CD8-positive, alpha-beta memory T cell (primary cell): ENCODE results near the gene MAMDC2. TPM values are rescaled to one million over a fixed set of nuclear protein-coding genes. Genes with fewer than 3 reads are reported as not detected.

ENCODE experiments used
- CTCF ChIA-PET: fragments of 350-600 bp; sonication (Branson Sonifier 250); formaldehyde crosslinking; loops from one replicate; lab custom pipeline; 2021; ENCODE audit warnings: antibody characterized with exemption; lab: Charles Lee
- POLR2A ChIA-PET: fragments of 350-600 bp; sonication (Branson Sonifier 250); formaldehyde crosslinking; loops from one replicate; lab custom pipeline; 2021; ENCODE audit warnings: antibody characterized with exemption; lab: Charles Lee
- DNase-seq, 5 donors: peaks; one replicate each; pipeline versions ENCODE4 v3.0.0 to v3.0.0-alpha.2; 2020 to 2022; ENCODE audit warnings: mixed read lengths in 1 of 5
- H3K27ac ChIP-seq: one replicate; pipeline ENCODE4 v1.7.0; 2013; ENCODE audit warnings: low read depth, mild to moderate bottlenecking, low read length, moderate library complexity
- H3K27me3 ChIP-seq: 2 replicates; pipeline ENCODE4 v1.7.0; 2013; ENCODE audit warnings: low read length, mild to moderate bottlenecking; ENCODE audit not compliant: insufficient read depth, poor library complexity, severe bottlenecking
- H3K36me3 ChIP-seq: 2 replicates; pipeline ENCODE4 v1.7.0; 2013; ENCODE audit warnings: mild to moderate bottlenecking, low read length, moderate library complexity; ENCODE audit not compliant: insufficient read depth
- H3K4me1 ChIP-seq: 2 replicates; pipeline ENCODE4 v1.7.0; 2013; ENCODE audit warnings: mild to moderate bottlenecking, low read length, moderate library complexity; ENCODE audit not compliant: insufficient read depth
- H3K4me3 ChIP-seq: 2 replicates; pipeline ENCODE4 v1.7.0; 2013; ENCODE audit warnings: mild to moderate bottlenecking, low read length
- H3K9me3 ChIP-seq: 2 replicates; pipeline ENCODE4 v1.7.0; 2013; ENCODE audit warnings: mild to moderate bottlenecking, low read length
- H3K27ac Mint-ChIP-seq, 8 donors: one replicate each; pipeline ENCODE4 v1.8.0; 2020 to 2021; ENCODE audit warnings: mixed read lengths in 8 of 8, mild to moderate bottlenecking in 6 of 8, inconsistent platforms in 3 of 8, moderate library complexity in 3 of 8
- H3K27me3 Mint-ChIP-seq, 2 donors: one replicate each; pipeline ENCODE4 v1.8.0; 2020 to 2021; ENCODE audit warnings: mixed read lengths in 2 of 2, mild to moderate bottlenecking in 1 of 2, moderate library complexity in 1 of 2
- H3K36me3 Mint-ChIP-seq, 3 donors: one replicate each; pipeline ENCODE4 v1.8.0; 2020 to 2021; ENCODE audit warnings: mixed read lengths in 3 of 3, inconsistent platforms in 1 of 3, mild to moderate bottlenecking in 1 of 3
- H3K4me1 Mint-ChIP-seq, 3 donors: one replicate each; pipeline ENCODE4 v1.8.0; 2020 to 2021; ENCODE audit warnings: mixed read lengths in 3 of 3, inconsistent platforms in 1 of 3, mild to moderate bottlenecking in 1 of 3
- H3K4me3 Mint-ChIP-seq, 7 donors: one replicate each; pipeline ENCODE4 v1.8.0; 2020 to 2021; ENCODE audit warnings: mixed read lengths in 7 of 7, mild to moderate bottlenecking in 6 of 7, moderate library complexity in 4 of 7, inconsistent platforms in 2 of 7
- H3K9me3 Mint-ChIP-seq, 5 donors: one replicate each; pipeline ENCODE4 v1.8.0; 2020 to 2022; ENCODE audit warnings: mixed read lengths in 5 of 5, mild to moderate bottlenecking in 3 of 5, moderate library complexity in 2 of 5, inconsistent platforms in 1 of 5
- polyA plus RNA-seq: library from polyadenylated mRNA; unstranded; fragments of 300-500 nt; fragmentation: Illumina TruSeq; gene quantifications from one replicate; pipeline ENCODE4 v1.2.3, GENCODE V29; 2021
- total RNA-seq, 2 experiments: library from RNA; stranded (reverse); gene quantifications; one replicate each; pipeline ENCODE4 v1.2.3, GENCODE V29; 2021

MAMDC2 gene
- total and polyA plus RNA-seq, 3 experiments from 2014 or later, result 0.10 TPM; not detected in 2

GRCh38 chr9:70105147-70105546 lies 61.5 kb downstream of the MAMDC2 start:
- H3K27me3 Mint-ChIP-seq, result peaks cover 8 to 13% of the 10 kb centered on the region in 2 donors
- peaks cover under 1 to 2% (median under 1%) of the 10 kb centered on the region in 3 donors for H3K4me1 Mint-ChIP-seq

GRCh38 chr9:70106571-70106970 lies 62.9 kb downstream of the MAMDC2 start:
- H3K9me3 ChIP-seq, result no peaks in the 10 kb centered on the region
- no peaks in the 10 kb centered on the region for H3K36me3 ChIP-seq
- Mint-ChIP-seq H3K27me3 (peaks cover 12 to 25% of the 10 kb centered on the region in 2 donors), H3K9me3 (peaks cover 0 to 4% (median 0%) of the 10 kb centered on the region in 5 donors), H3K27ac (no peak overlapping the region), H3K36me3 (no peaks in the 10 kb centered on the region), H3K4me3 (no peak overlapping the region), H3K4me1 (peaks cover 6 to 9% (median 9%) of the 10 kb centered on the region in 3 donors)
- DNase-seq, result no peak
- H3K27ac ChIP-seq, result no peak overlapping the region
- ChIA-PET CTCF (no interaction called here), POLR2A (no interaction called here)
- no peaks in the 10 kb centered on the region for H3K4me1 ChIP-seq
- H3K27me3 ChIP-seq, result peaks cover 4% of the 10 kb centered on the region
- H3K4me3 ChIP-seq, result no peak overlapping the region

More at GRCh38 chr9:70105147-70105546, 61.5 kb downstream of the MAMDC2 start:
- DNase-seq, result no peak
- Histone ChIP-seq H3K27ac (no peak overlapping the region), H3K36me3 (no peaks in the 10 kb centered on the region), H3K9me3 (no peaks in the 10 kb centered on the region), H3K4me3 (no peak overlapping the region), H3K4me1 (no peaks in the 10 kb centered on the region), H3K27me3 (peaks cover 4% of the 10 kb centered on the region)
- Mint-ChIP-seq H3K36me3 (no peaks in the 10 kb centered on the region), H3K27ac (peak overlapping the region in 1 of 8 donors; percentile 10), H3K4me3 (no peak overlapping the region), H3K9me3 (peaks cover 0 to 4% (median 0%) of the 10 kb centered on the region in 5 donors)
- ChIA-PET CTCF (no interaction called here), POLR2A (no interaction called here)

- no peaks in the 10 kb centered on the region for H3K4me1 ChIP-seq
- Mint-ChIP-seq H3K36me3 (no peaks in the 10 kb centered on the region), H3K4me3 (no peak overlapping the region), H3K9me3 (peaks cover 0 to 4% (median 0%) of the 10 kb centered on the region in 5 donors), H3K4me1 (peaks cover 6 to 9% (median 9%) of the 10 kb centered on the region in 3 donors), H3K27ac (no peak overlapping the region), H3K27me3 (peaks cover 12 to 32% of the 10 kb centered on the region in 2 donors)
- no peak overlapping the region for H3K27ac ChIP-seq
- no peaks in the 10 kb centered on the region for H3K36me3 ChIP-seq
- peaks cover 4% of the 10 kb centered on the region for H3K27me3 ChIP-seq
- CTCF ChIA-PET, result interaction anchor here (1.0 kb wide), 1 partner anchor 18 kb away, joined by 3 read pairs; no protein-coding TSS in a partner anchor
- no peaks in the 10 kb centered on the region for H3K9me3 ChIP-seq
- DNase-seq, result no peak
- POLR2A ChIA-PET, result no interaction called here
- H3K4me3 ChIP-seq, result no peak overlapping the region
Measured at GRCh38 chr9:70107558-70107957, 63.9 kb downstream of the MAMDC2 start.

- Histone ChIP-seq H3K36me3 (no peaks in the 10 kb centered on the region), H3K4me3 (no peak overlapping the region), H3K27ac (no peak overlapping the region), H3K4me1 (no peaks in the 10 kb centered on the region), H3K27me3 (no peaks in the 10 kb centered on the region), H3K9me3 (no peaks in the 10 kb centered on the region)
- no peak for DNase-seq
- Mint-ChIP-seq H3K9me3 (peaks cover 0 to 2% (median 0%) of the 10 kb centered on the region in 5 donors), H3K27ac (no peak overlapping the region), H3K27me3 (peaks cover 10 to 28% of the 10 kb centered on the region in 2 donors), H3K4me3 (no peak overlapping the region), H3K36me3 (no peaks in the 10 kb centered on the region), H3K4me1 (peaks cover 6 to 9% (median 9%) of the 10 kb centered on the region in 3 donors)
- ChIA-PET POLR2A (no interaction called here), CTCF (interaction anchor here (1.0 to 1.7 kb wide), 2 partner anchors 17 to 22 kb away, joined by 3 read pairs; no protein-coding TSS in a partner anchor)
Measured at GRCh38 chr9:70108181-70108580, 64.5 kb downstream of the MAMDC2 start.

GRCh38 chr9:70110194-70111041 lies 66.8 kb downstream of the MAMDC2 start:
- CTCF ChIA-PET, result interaction anchor here (0.7 to 2.5 kb wide), 11 partner anchors 8 to 688 kb away, joined by 3 to 10 read pairs (median 4); no protein-coding TSS in a partner anchor
- Histone ChIP-seq H3K27me3 (no peaks in the 10 kb centered on the region), H3K9me3 (no peaks in the 10 kb centered on the region), H3K36me3 (no peaks in the 10 kb centered on the region), H3K4me3 (no peak overlapping the region), H3K27ac (no peak overlapping the region), H3K4me1 (no peaks in the 10 kb centered on the region)
- DNase-seq, result no peak
- no peak overlapping the region for H3K27ac Mint-ChIP-seq
- H3K36me3 Mint-ChIP-seq, result no peaks in the 10 kb centered on the region
- peaks cover 6 to 9% (median 9%) of the 10 kb centered on the region in 3 donors for H3K4me1 Mint-ChIP-seq
- POLR2A ChIA-PET, result no interaction called here
- H3K4me3 Mint-ChIP-seq, result peak overlapping the region in 1 of 7 donors; percentile 28
- H3K27me3 Mint-ChIP-seq, result peaks cover 9 to 35% of the 10 kb centered on the region in 2 donors
- no peaks in the 10 kb centered on the region for H3K9me3 Mint-ChIP-seq

GRCh38 chr9:70111042-70111602 lies 67.5 kb downstream of the MAMDC2 start:
- peaks cover 9 to 40% of the 10 kb centered on the region in 2 donors for H3K27me3 Mint-ChIP-seq
- H3K27ac ChIP-seq, result no peak overlapping the region
- POLR2A ChIA-PET, result no interaction called here
- no peaks in the 10 kb centered on the region for H3K36me3 Mint-ChIP-seq
- H3K4me1 ChIP-seq, result no peaks in the 10 kb centered on the region
- no peaks in the 10 kb centered on the region for H3K27me3 ChIP-seq
- H3K36me3 ChIP-seq, result no peaks in the 10 kb centered on the region
- peak in 4 of 5 donors; percentile 8 to 49 (median 24) for DNase-seq
- CTCF ChIA-PET, result interaction anchor here (0.7 to 2.5 kb wide), 12 partner anchors 9 to 689 kb away, joined by 3 to 10 read pairs (median 4); no protein-coding TSS in a partner anchor
- peak overlapping the region in 1 of 7 donors; percentile 28 for H3K4me3 Mint-ChIP-seq
- H3K4me1 Mint-ChIP-seq, result peaks cover 6 to 9% (median 9%) of the 10 kb centered on the region in 3 donors
- no peaks in the 10 kb centered on the region for H3K9me3 Mint-ChIP-seq
- H3K27ac Mint-ChIP-seq, result no peak overlapping the region
- no peak overlapping the region for H3K4me3 ChIP-seq
- H3K9me3 ChIP-seq, result no peaks in the 10 kb centered on the region

GRCh38 chr9:70111641-70112236 lies 68.1 kb downstream of the MAMDC2 start:
- Histone ChIP-seq H3K27ac (no peak overlapping the region), H3K36me3 (no peaks in the 10 kb centered on the region), H3K4me3 (no peak overlapping the region), H3K27me3 (no peaks in the 10 kb centered on the region), H3K9me3 (no peaks in the 10 kb centered on the region), H3K4me1 (no peaks in the 10 kb centered on the region)
- Mint-ChIP-seq H3K4me3 (no peak overlapping the region), H3K27ac (no peak overlapping the region), H3K36me3 (no peaks in the 10 kb centered on the region), H3K27me3 (peaks cover 7 to 41% of the 10 kb centered on the region in 2 donors), H3K4me1 (peaks cover 6 to 9% (median 9%) of the 10 kb centered on the region in 3 donors), H3K9me3 (no peaks in the 10 kb centered on the region)
- CTCF ChIA-PET, result interaction anchor here (0.7 to 2.5 kb wide), 12 partner anchors 8 to 690 kb away, joined by 3 to 10 read pairs (median 4); no protein-coding TSS in a partner anchor
- POLR2A ChIA-PET, result no interaction called here
- no peak for DNase-seq
